Panc1 (cell line): ENCODE measurements around the gene MPP7. TPM values are rescaled to one million over a fixed set of nuclear protein-coding genes. Genes with fewer than 3 reads are reported as not detected.

ENCODE experiments used
- ATAC-seq: fragments of 200-7000 bp; cut with Tn5 transposase; 2 replicates; pipeline ENCODE4 v1.9.1; 2020; ENCODE audit warnings: mild to moderate bottlenecking, moderate library complexity
- BruUV-seq: library from RNA; stranded (reverse); fragments of 400-500 nt; replicated peaks from 2 replicates; lab custom pipeline; 2021; lab: Mats Ljungman, UMichigan
- CTCF ChIA-PET: fragments of 300-600 bp; sonication (Branson Sonifier 250); formaldehyde crosslinking; loops from one replicate; lab custom pipeline; 2022; ENCODE audit warnings: antibody characterized with exemption; lab: Charles Lee
- POLR2A ChIA-PET: fragments of 300-600 bp; sonication (Branson Sonifier 250); formaldehyde crosslinking; loops from one replicate; lab custom pipeline; 2022; ENCODE audit warnings: antibody characterized with exemption; lab: Charles Lee
- DNase-seq: peaks from one replicate; pipeline ENCODE4 v3.0.0-alpha.2; 2010; ENCODE audit warnings: low read depth, low spot score
- H3K27ac ChIP-seq: 2 replicates; pipeline ENCODE4 v1.5.1; 2011; ENCODE audit warnings: mild to moderate bottlenecking, low read length, inconsistent platforms
- H3K27me3 ChIP-seq: fragments of 200-500 bp; sonication (Bioruptor generic); 2 replicates; pipeline ENCODE4 v1.6.0; 2014; ENCODE audit warnings: low read length, inconsistent platforms; ENCODE audit not compliant: control insufficient read depth, insufficient read depth
- H3K36me3 ChIP-seq: fragments of 200-500 bp; sonication (Bioruptor generic); 2 replicates; pipeline ENCODE4 v1.5.1; 2014; ENCODE audit warnings: inconsistent platforms, mild to moderate bottlenecking, low read length, moderate library complexity; ENCODE audit not compliant: control insufficient read depth, insufficient read depth
- H3K4me1 ChIP-seq: 2 replicates; pipeline ENCODE4 v1.5.1; 2011; ENCODE audit warnings: inconsistent platforms, mild to moderate bottlenecking, low read length, moderate library complexity; ENCODE audit not compliant: control insufficient read depth, insufficient read depth
- H3K4me3 ChIP-seq, 2 experiments: 2 replicates each; pipeline ENCODE4 v1.5.1; 2011 to 2012; ENCODE audit warnings: low read depth in 2 of 2, low read length in 2 of 2, mild to moderate bottlenecking in 2 of 2, inconsistent platforms in 1 of 2, moderate library complexity in 1 of 2
- H3K9me3 ChIP-seq: fragments of 200-500 bp; sonication (Bioruptor generic); 2 replicates; pipeline ENCODE4 v1.5.1; 2014; ENCODE audit warnings: low read depth, mild to moderate bottlenecking, inconsistent platforms, low read length, moderate library complexity; ENCODE audit not compliant: control insufficient read depth, insufficient read depth
- CTCF ChIP-seq: fragments of 450-650 bp; IDR thresholded peaks from 2 replicates; pipeline ENCODE4 v1.5.1; 2017; ENCODE audit warnings: mild to moderate bottlenecking
- POLR2AphosphoS5 ChIP-seq: IDR thresholded peaks from 2 replicates; pipeline ENCODE4 v1.6.1; 2012; ENCODE audit warnings: mild to moderate bottlenecking, low read depth, low read length, moderate library complexity
- REST ChIP-seq, 2 experiments: IDR thresholded peaks; 2 replicates each; pipeline ENCODE4 v1.6.1; 2011 to 2012; ENCODE audit warnings: low read depth in 2 of 2, control low read depth in 1 of 2, low read length in 1 of 2, mild to moderate bottlenecking in 1 of 2, moderate library complexity in 1 of 2; ENCODE audit not compliant: insufficient read depth in 1 of 2
- SIN3A ChIP-seq: IDR thresholded peaks from 2 replicates; pipeline ENCODE4 v1.6.1; 2012; ENCODE audit warnings: low read depth, mild to moderate bottlenecking, low read length, moderate library complexity, borderline replicate concordance; ENCODE audit not compliant: insufficient read depth
- TCF7L2 ChIP-seq: IDR thresholded peaks from 2 replicates; pipeline ENCODE4 v1.6.1; 2011; ENCODE audit warnings: mild to moderate bottlenecking, low read depth, low read length, inconsistent platforms
- in situ Hi-C: cut with HindIII; loops from 2 replicates; pipeline ENCODE4 v1.10.0; 2016; ENCODE audit warnings: low sequenced_read_pairs, low pct_unique_long_range_greater_than_20kb
- intact Hi-C: fragments of 100-400 bp; cut with micrococcal nuclease; formaldehyde crosslinking; loops from one replicate; pipeline ENCODE4 v1.10.0; 2022; ENCODE audit not compliant: unreplicated experiment
- total RNA-seq: library from RNA; stranded (reverse); gene quantifications from one replicate; pipeline ENCODE4 v1.2.1, GENCODE V29; 2021; ENCODE audit not compliant: unreplicated experiment

MPP7 gene
- total RNA-seq, 1 experiment from 2014 or later = 0.49 TPM

- H3K4me1 ChIP-seq = no peaks in the 10 kb centered on the region
- no peak overlapping the region for H3K4me3 ChIP-seq
- no peak overlapping the region for H3K27ac ChIP-seq
- in situ Hi-C loops (no loop called here), intact Hi-C loops (no loop called here)
- H3K27me3 ChIP-seq = no peaks in the 10 kb centered on the region; the same call in 1 of the 2 replicates
- no peaks in the 10 kb centered on the region for H3K36me3 ChIP-seq
- CTCF ChIA-PET = no interaction called here
- no peaks in the 10 kb centered on the region for H3K9me3 ChIP-seq
- POLR2A ChIA-PET = no interaction called here
- no TSS peak for BruUV-seq
- TF ChIP-seq POLR2AphosphoS5 = no peak
- TF ChIP-seq TCF7L2 = no peak
- no peak for TF ChIP-seq CTCF
- TF ChIP-seq REST (IDR thresholded peaks at IDR 0.05; ENCODE audit: insufficient read depth in 1 of 2, low read depth in 2 of 2, low read length in 1 of 2) = no peak
- TF ChIP-seq SIN3A = no peak
- no peak for DNase-seq
- no peak for ATAC-seq
These were observed 28.2 kb upstream of the MPP7 start for GRCh38 chr10:28331066-28331465.

- Histone ChIP-seq H3K4me3 (no peak overlapping the region), H3K4me1 (no peaks in the 10 kb centered on the region), H3K9me3 (no peaks in the 10 kb centered on the region), H3K27ac (no peak overlapping the region), H3K36me3 (no peaks in the 10 kb centered on the region), H3K27me3 (no peaks in the 10 kb centered on the region; the same call in 1 of the 2 replicates)
- POLR2A ChIA-PET = no interaction called here
- intact Hi-C loops (no loop called here), in situ Hi-C loops (no loop called here)
- TF ChIP-seq TCF7L2 = no peak
- no peak for TF ChIP-seq CTCF
- TF ChIP-seq SIN3A = no peak
- no peak for TF ChIP-seq POLR2AphosphoS5
- TF ChIP-seq REST (IDR thresholded peaks at IDR 0.05; ENCODE audit: insufficient read depth in 1 of 2, low read depth in 2 of 2, low read length in 1 of 2) = no peak
- DNase-seq (no peak), ATAC-seq (no peak)
- CTCF ChIA-PET = interaction anchor here (0.6 kb wide), 1 partner anchor 64 kb away, joined by 3 read pairs; no protein-coding TSS in a partner anchor
- no TSS peak for BruUV-seq
These were observed 25.5 kb upstream of the MPP7 start for GRCh38 chr10:28328346-28328745.
